ENCODE results near the gene EIF4E1B. TPM values are rescaled to one million over a fixed set of nuclear protein-coding genes. Genes with fewer than 3 reads are reported as not detected.
A peak's percentile ranks its signal among the peaks of the same experiment; 100 is the strongest.

EIF4E1B gene
- total RNA-seq, 2 experiments from 2014 or later, result not detected

DNA sequence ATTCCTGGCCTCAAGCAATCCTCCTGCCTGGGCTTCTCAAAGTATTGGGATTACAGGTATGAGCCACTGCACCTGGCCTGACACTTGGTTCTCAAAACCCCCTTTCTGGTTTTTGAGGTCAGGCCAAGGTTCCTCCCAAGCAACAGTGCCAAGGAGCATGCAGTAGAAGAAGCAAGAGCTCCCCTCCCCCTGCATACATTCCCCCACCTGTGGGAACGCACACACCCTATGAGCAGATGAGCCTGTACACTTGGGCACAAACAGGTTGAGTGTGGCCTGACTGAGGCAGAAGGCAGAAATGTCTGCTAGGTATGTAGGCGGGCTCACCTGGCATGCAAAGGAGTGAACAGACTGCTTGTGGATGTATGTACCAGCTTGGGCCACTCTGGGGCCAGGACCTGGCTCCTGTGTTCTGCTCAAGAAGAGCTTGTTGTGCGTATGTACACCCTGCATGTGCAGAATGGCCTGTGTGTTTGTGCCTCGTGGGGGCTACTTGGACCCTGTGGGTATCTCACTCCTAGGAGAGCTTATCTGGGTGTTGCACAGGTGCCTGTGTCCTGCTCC, 22.3 kb upstream of the EIF4E1B start:
- ATAC-seq (no peak), DNase-seq (no peak)
- Mint-ChIP-seq H3K9me3 (ENCODE audit: low read depth) (no peaks in the 10 kb centered on the region), H3K27me3 (peaks cover 23% of the 10 kb centered on the region), H3K4me3 (no peak overlapping the region), H3K4me1 (peaks cover 10% of the 10 kb centered on the region), H3K27ac (no peak overlapping the region), H3K36me3 (ENCODE audit: low read depth) (no peaks in the 10 kb centered on the region)
- CTCF ChIA-PET, result interaction anchor here (0.6 to 1.0 kb wide), 3 partner anchors 8 to 167 kb away, joined by 3 to 4 read pairs (median 3); no protein-coding TSS in a partner anchor
- intact Hi-C loops (cut with DNase I, micrococcal nuclease), result no loop called here
- POLR2A ChIA-PET, result interaction anchor here (0.7 kb wide), 1 partner anchor 13 kb away, joined by 4 read pairs; no protein-coding TSS in a partner anchor

DNA sequence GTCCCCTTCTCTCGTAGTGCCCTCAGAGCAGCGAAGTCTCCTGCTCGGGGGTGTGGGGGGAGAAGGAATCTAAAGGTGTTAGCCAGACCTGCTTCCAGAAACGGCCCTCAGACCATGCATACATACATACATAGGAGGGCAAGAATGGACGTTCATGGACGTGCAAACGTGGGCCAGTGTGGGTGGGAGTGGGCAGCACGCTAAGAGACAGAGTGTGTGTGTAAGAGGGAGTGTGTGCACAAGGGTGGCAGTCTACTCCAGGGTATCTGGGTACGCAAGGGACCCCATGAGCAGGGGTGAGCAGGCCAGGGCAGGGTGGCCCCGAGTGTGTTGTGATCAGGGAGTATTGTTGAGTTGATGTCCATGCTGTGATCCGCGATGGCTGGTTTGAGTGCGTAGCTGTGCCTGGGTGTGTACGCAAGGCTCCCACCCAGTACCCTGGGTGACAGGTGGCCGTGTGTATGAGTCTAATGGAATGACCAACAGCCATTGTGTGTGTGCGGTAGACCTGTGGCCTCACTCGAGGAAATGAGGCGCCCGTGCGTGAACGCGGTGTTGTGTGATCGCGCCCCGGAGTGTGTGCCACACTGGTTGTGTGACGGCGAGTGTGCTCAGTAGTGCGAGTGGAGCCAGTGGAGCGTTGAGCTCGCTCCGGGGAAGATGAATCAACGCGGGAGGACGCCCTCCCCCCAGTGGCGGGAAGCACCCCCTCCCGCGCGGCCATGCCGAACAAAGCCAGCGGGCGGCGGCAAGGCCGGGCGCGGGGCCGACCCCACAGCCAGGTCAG, 21.3 kb upstream of the EIF4E1B start:
- Mint-ChIP-seq H3K4me3 (peak overlapping the region; percentile 79), H3K9me3 (ENCODE audit: low read depth) (no peaks in the 10 kb centered on the region), H3K27me3 (peaks cover 26% of the 10 kb centered on the region), H3K4me1 (peaks cover 10% of the 10 kb centered on the region), H3K27ac (no peak overlapping the region), H3K36me3 (ENCODE audit: low read depth) (no peaks in the 10 kb centered on the region)
- POLR2A ChIA-PET, result no interaction called here
- peak; percentile 49 for ATAC-seq
- intact Hi-C loops (cut with DNase I, micrococcal nuclease), result loop anchor here in 1 of 2 experiments (1.0 kb wide), 1 partner anchor 220 kb away; no protein-coding TSS in a partner anchor
- DNase-seq, result peak; percentile 54
- CTCF ChIA-PET, result interaction anchor here (1.0 kb wide), 1 partner anchor 50 kb away, joined by 3 read pairs; no protein-coding TSS in a partner anchor

- POLR2A ChIA-PET, result no interaction called here
- H3K27ac Mint-ChIP-seq, result no peak within 1 kb of the TSS
- DNase-seq (peak; percentile 77), ATAC-seq (peak; percentile 83)
- H3K27me3 Mint-ChIP-seq, result peaks cover 28% of the 10 kb centered on the region
- H3K9me3 Mint-ChIP-seq (ENCODE audit: low read depth), result no peaks in the 10 kb centered on the region
- H3K4me3 Mint-ChIP-seq, result peak within 1 kb of the TSS; percentile 79
- H3K36me3 Mint-ChIP-seq (ENCODE audit: low read depth), result no peaks in the 10 kb centered on the region
- CTCF ChIA-PET, result no interaction called here
- intact Hi-C loops (cut with DNase I, micrococcal nuclease), result loop anchor here (1.0 to 2.0 kb wide), 9 partner anchors 9 to 813 kb away; partner anchors contain the start of genes TSPAN17 (in 2 of the 2) and CLTB (in 1 of the 2)
- H3K4me1 Mint-ChIP-seq, result peaks cover 10% of the 10 kb centered on the region
Measured at GRCh38 chr5:176609724-176610434, 20.6 kb upstream of the EIF4E1B start, which contains the start of gene GPRIN1. Gene GPRIN1 (minus strand): TSS chr5:176610156. CDS start chr5:176599834, 10,322 bp downstream.

- POLR2A ChIA-PET, result no interaction called here
- Mint-ChIP-seq H3K27ac (no peak overlapping the region), H3K36me3 (ENCODE audit: low read depth) (no peaks in the 10 kb centered on the region), H3K4me1 (peaks cover 10% of the 10 kb centered on the region), H3K4me3 (peak overlapping the region; percentile 60), H3K9me3 (ENCODE audit: low read depth) (no peaks in the 10 kb centered on the region), H3K27me3 (peaks cover 28% of the 10 kb centered on the region)
- intact Hi-C loops (cut with DNase I, micrococcal nuclease), result loop anchor here (1.0 to 2.0 kb wide), 8 partner anchors 9 to 814 kb away; partner anchors contain the start of genes TSPAN17 (in 2 of the 2) and CLTB (in 1 of the 2)
- CTCF ChIA-PET, result no interaction called here
- DNase-seq (no peak), ATAC-seq (no peak)
Measured at GRCh38 chr5:176610435-176610773, 20.1 kb upstream of the EIF4E1B start.

- ChIA-PET CTCF (interaction anchor here (0.6 kb wide), 1 partner anchor 49 kb away, joined by 3 read pairs; no protein-coding TSS in a partner anchor), POLR2A (interaction anchor here (0.6 kb wide), 1 partner anchor 56 kb away, joined by 4 read pairs; no protein-coding TSS in a partner anchor)
- intact Hi-C loops (cut with DNase I, micrococcal nuclease), result loop anchor here (2.0 kb wide), 3 partner anchors 35 to 815 kb away; partner anchors contain the start of gene TSPAN17 (in 1 of the 2)
- Mint-ChIP-seq H3K4me3 (no peak overlapping the region), H3K4me1 (peaks cover 10% of the 10 kb centered on the region), H3K9me3 (ENCODE audit: low read depth) (no peaks in the 10 kb centered on the region), H3K27me3 (peaks cover 31% of the 10 kb centered on the region), H3K27ac (no peak overlapping the region), H3K36me3 (ENCODE audit: low read depth) (no peaks in the 10 kb centered on the region)
- ATAC-seq, result no peak
- DNase-seq, result peak; percentile 79
Measured at GRCh38 chr5:176611435-176611834, 19.0 kb upstream of the EIF4E1B start.

DNA sequence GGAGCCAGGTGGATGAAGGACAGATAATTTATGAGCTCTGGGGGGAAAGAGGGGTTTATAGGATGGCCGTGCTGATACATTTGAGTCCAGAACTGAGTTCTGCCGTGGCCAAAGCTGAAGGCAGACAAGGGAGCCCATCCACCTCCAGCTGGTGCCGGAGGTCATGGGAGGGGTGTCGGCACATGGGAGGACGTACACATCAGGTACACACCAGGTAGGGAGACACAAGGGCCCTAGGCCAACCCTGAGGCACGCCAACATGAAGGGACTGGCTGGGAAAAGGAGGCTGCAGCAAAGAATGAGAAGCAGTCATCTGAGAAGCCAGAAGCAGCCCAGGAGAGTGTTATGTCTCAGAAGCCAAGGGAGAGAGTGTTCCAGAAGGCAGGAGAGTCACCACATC, 18.5 kb upstream of the EIF4E1B start:
- intact Hi-C loops (cut with DNase I, micrococcal nuclease), result no loop called here
- CTCF ChIA-PET, result interaction anchor here (0.6 kb wide), 1 partner anchor 110 kb away, joined by 3 read pairs; no protein-coding TSS in a partner anchor

GRCh38 chr5:176612855-176613254, 17.6 kb upstream of the EIF4E1B start:
- intact Hi-C loops (cut with DNase I, micrococcal nuclease), result no loop called here
- no peak for DNase-seq
- Mint-ChIP-seq H3K9me3 (ENCODE audit: low read depth) (no peaks in the 10 kb centered on the region), H3K36me3 (ENCODE audit: low read depth) (no peaks in the 10 kb centered on the region), H3K27ac (no peak overlapping the region), H3K27me3 (peaks cover 43% of the 10 kb centered on the region), H3K4me1 (peaks cover 10% of the 10 kb centered on the region), H3K4me3 (no peak overlapping the region)
- CTCF ChIA-PET, result interaction anchor here (0.6 to 1.1 kb wide), 3 partner anchors 15 to 39 kb away, joined by 3 to 4 read pairs (median 3); no protein-coding TSS in a partner anchor
- POLR2A ChIA-PET, result no interaction called here
- no peak for ATAC-seq

More for the DNA sequence above, 18.5 kb upstream of the EIF4E1B start:
- Mint-ChIP-seq H3K27me3 (peaks cover 37% of the 10 kb centered on the region), H3K36me3 (ENCODE audit: low read depth) (no peaks in the 10 kb centered on the region), H3K27ac (no peak overlapping the region), H3K9me3 (ENCODE audit: low read depth) (no peaks in the 10 kb centered on the region), H3K4me3 (no peak overlapping the region), H3K4me1 (peaks cover 10% of the 10 kb centered on the region)
- POLR2A ChIA-PET, result interaction anchor here (0.6 kb wide), 1 partner anchor 56 kb away, joined by 4 read pairs; no protein-coding TSS in a partner anchor
- ATAC-seq (no peak), DNase-seq (no peak)

GRCh38 chr5:176614805-176615478, 15.5 kb upstream of the EIF4E1B start:
- POLR2A ChIA-PET, result no interaction called here
- no peaks in the 10 kb centered on the region for H3K36me3 Mint-ChIP-seq (ENCODE audit: low read depth)
- peaks cover 50% of the 10 kb centered on the region for H3K27me3 Mint-ChIP-seq
- ATAC-seq (no peak), DNase-seq (no peak)
- H3K4me3 Mint-ChIP-seq, result no peak overlapping the region
- CTCF ChIA-PET, result no interaction called here
- intact Hi-C loops (cut with DNase I, micrococcal nuclease), result no loop called here
- no peaks in the 10 kb centered on the region for H3K9me3 Mint-ChIP-seq (ENCODE audit: low read depth)
- H3K4me1 Mint-ChIP-seq, result peaks cover 6% of the 10 kb centered on the region
- H3K27ac Mint-ChIP-seq, result no peak overlapping the region

- no peak overlapping the region for H3K4me3 Mint-ChIP-seq
- ChIA-PET POLR2A (no interaction called here), CTCF (no interaction called here)
- no peaks in the 10 kb centered on the region for H3K36me3 Mint-ChIP-seq (ENCODE audit: low read depth)
- intact Hi-C loops (cut with DNase I, micrococcal nuclease), result no loop called here
- ATAC-seq (no peak), DNase-seq (no peak)
- H3K4me1 Mint-ChIP-seq, result peaks cover 8% of the 10 kb centered on the region
- no peak overlapping the region for H3K27ac Mint-ChIP-seq
- H3K27me3 Mint-ChIP-seq, result peaks cover 56% of the 10 kb centered on the region
- no peaks in the 10 kb centered on the region for H3K9me3 Mint-ChIP-seq (ENCODE audit: low read depth)
Measured at GRCh38 chr5:176616511-176616910, 14.0 kb upstream of the EIF4E1B start.

- Mint-ChIP-seq H3K36me3 (ENCODE audit: low read depth) (no peaks in the 10 kb centered on the region), H3K4me1 (peaks cover 8% of the 10 kb centered on the region), H3K27me3 (peaks cover 47% of the 10 kb centered on the region), H3K4me3 (no peak overlapping the region), H3K27ac (no peak overlapping the region), H3K9me3 (ENCODE audit: low read depth) (no peaks in the 10 kb centered on the region)
- POLR2A ChIA-PET, result no interaction called here
- DNase-seq (no peak), ATAC-seq (no peak)
- intact Hi-C loops (cut with DNase I, micrococcal nuclease), result loop anchor here (1.0 kb wide), 5 partner anchors 8 to 202 kb away; partner anchors contain the start of genes CLTB (in 1 of the 2), EIF4E1B (in 1 of the 2), GPRIN1 (in 1 of the 2) and SNCB (in 1 of the 2)
- CTCF ChIA-PET, result interaction anchor here (0.7 to 1.0 kb wide), 4 partner anchors 12 to 466 kb away, joined by 3 to 5 read pairs (median 3); partner anchors contain the start of genes EIF4E1B and SNCB
Measured at GRCh38 chr5:176618783-176619182, 11.7 kb upstream of the EIF4E1B start.
